Measurements from ENCODE around the gene EHD1. TPM values are rescaled to one million over a fixed set of nuclear protein-coding genes. Genes with fewer than 3 reads are reported as not detected.

The EHD1 gene
- total RNA-seq, 2 donors from 2014 or later, result 39.7 to 43.8 TPM

- Mint-ChIP-seq H3K4me3 (no peak overlapping the region), H3K36me3 (ENCODE audit: low read depth) (peaks cover 18% of the 10 kb centered on the region), H3K27ac (peak overlapping the region; percentile 85), H3K27me3 (ENCODE audit: insufficient read depth) (no peaks in the 10 kb centered on the region), H3K4me1 (peaks cover 15% of the 10 kb centered on the region), H3K9me3 (no peaks in the 10 kb centered on the region)
- H3K36me3 ChIP-seq (ENCODE audit: control insufficient read depth, insufficient read depth, low read length), result peaks cover 12% of the 10 kb centered on the region
- peak overlapping the region; percentile 80 for H3K27ac ChIP-seq (ENCODE audit: low read depth, low read length)
- peaks cover 16% of the 10 kb centered on the region for H3K4me1 ChIP-seq (ENCODE audit: control insufficient read depth, insufficient read depth, low read length)
- WGBS, 2 experiments (ENCODE audit: insufficient coverage in 1 of 2, insufficient read length in 1 of 2), result 74 to 83% methylated on average over 18 to 19 of the region's 19 CpGs
- peak; percentile 54 for DNase-seq
- no peaks in the 10 kb centered on the region for H3K27me3 ChIP-seq (ENCODE audit: control insufficient read depth, insufficient read depth, low read length, poor library complexity, severe bottlenecking)
- H3K9me3 ChIP-seq (ENCODE audit: control insufficient read depth, low read length), result no peaks in the 10 kb centered on the region
- H3K4me3 ChIP-seq (ENCODE audit: low read length), result no peak overlapping the region
- TF ChIP-seq CTCF (conservative IDR thresholded peaks at IDR 0.05), result no peak
- no peak overlapping the region for H3K9ac ChIP-seq (ENCODE audit: extremely low read depth, low read length, poor library complexity, severe bottlenecking)
Measured at GRCh38 chr11:64870176-64870892, 8.1 kb downstream of the EHD1 start.

GRCh38 chr11:64869571-64870175 lies 8.7 kb downstream of the EHD1 start:
- no peaks in the 10 kb centered on the region for H3K9me3 ChIP-seq (ENCODE audit: control insufficient read depth, low read length)
- Mint-ChIP-seq H3K4me1 (peaks cover 15% of the 10 kb centered on the region), H3K4me3 (no peak overlapping the region), H3K9me3 (no peaks in the 10 kb centered on the region), H3K27me3 (ENCODE audit: insufficient read depth) (no peaks in the 10 kb centered on the region), H3K27ac (peak overlapping the region; percentile 85), H3K36me3 (ENCODE audit: low read depth) (peaks cover 18% of the 10 kb centered on the region)
- WGBS, 2 experiments (ENCODE audit: insufficient coverage in 1 of 2, insufficient read length in 1 of 2), result 83 to 91% methylated on average over 9 of the region's 9 CpGs
- H3K9ac ChIP-seq (ENCODE audit: extremely low read depth, low read length, poor library complexity, severe bottlenecking), result no peak overlapping the region
- peak; percentile 77 for TF ChIP-seq CTCF (conservative IDR thresholded peaks at IDR 0.05)
- no peak overlapping the region for H3K4me3 ChIP-seq (ENCODE audit: low read length)
- H3K27me3 ChIP-seq (ENCODE audit: control insufficient read depth, insufficient read depth, low read length, poor library complexity, severe bottlenecking), result no peaks in the 10 kb centered on the region
- peaks cover 19% of the 10 kb centered on the region for H3K4me1 ChIP-seq (ENCODE audit: control insufficient read depth, insufficient read depth, low read length)
- peak; percentile 73 for DNase-seq
- H3K36me3 ChIP-seq (ENCODE audit: control insufficient read depth, insufficient read depth, low read length), result peaks cover 12% of the 10 kb centered on the region
- H3K27ac ChIP-seq (ENCODE audit: low read depth, low read length), result peak overlapping the region; percentile 80

- Mint-ChIP-seq H3K36me3 (ENCODE audit: low read depth) (peaks cover 14% of the 10 kb centered on the region), H3K27ac (no peak overlapping the region), H3K4me1 (peaks cover 15% of the 10 kb centered on the region), H3K4me3 (no peak overlapping the region), H3K27me3 (ENCODE audit: insufficient read depth) (no peaks in the 10 kb centered on the region), H3K9me3 (no peaks in the 10 kb centered on the region)
- peaks cover 9% of the 10 kb centered on the region for H3K36me3 ChIP-seq (ENCODE audit: control insufficient read depth, insufficient read depth, low read length)
- no peaks in the 10 kb centered on the region for H3K9me3 ChIP-seq (ENCODE audit: control insufficient read depth, low read length)
- H3K27me3 ChIP-seq (ENCODE audit: control insufficient read depth, insufficient read depth, low read length, poor library complexity, severe bottlenecking), result no peaks in the 10 kb centered on the region
- no peak overlapping the region for H3K9ac ChIP-seq (ENCODE audit: extremely low read depth, low read length, poor library complexity, severe bottlenecking)
- WGBS, 2 experiments (ENCODE audit: insufficient coverage in 1 of 2, insufficient read length in 1 of 2), result 93 to 95% methylated on average over 12 to 21 of the region's 21 CpGs
- no peak overlapping the region for H3K27ac ChIP-seq (ENCODE audit: low read depth, low read length)
- TF ChIP-seq CTCF (conservative IDR thresholded peaks at IDR 0.05), result no peak
- H3K4me1 ChIP-seq (ENCODE audit: control insufficient read depth, insufficient read depth, low read length), result peaks cover 19% of the 10 kb centered on the region
- H3K4me3 ChIP-seq (ENCODE audit: low read length), result no peak overlapping the region
- no peak for DNase-seq
Measured at GRCh38 chr11:64868904-64869570, 9.4 kb downstream of the EHD1 start.
